Thyroid gland (tissue), 4 donors: Measurements from ENCODE around the gene GNAI2. TPM values are rescaled to one million over a fixed set of nuclear protein-coding genes. Genes with fewer than 3 reads are reported as not detected.

ENCODE experiments used
- DNase-seq, 2 donors: peaks; one replicate each; pipeline ENCODE4 v3.0.0-alpha.2; 2019
- H3K27ac ChIP-seq, 3 donors: fragments of 200-600 bp; sonication (generic); 1 replicate in 2 of 3; 2 replicates in 1 of 3; pipeline ENCODE4 v1.5.1; 2016 to 2019; ENCODE audit warnings: mild to moderate bottlenecking in 1 of 3, moderate library complexity in 1 of 3
- H3K27me3 ChIP-seq: fragments of 200-600 bp; sonication (generic); one replicate; pipeline ENCODE4 v1.5.1; 2019
- H3K36me3 ChIP-seq, 2 donors: fragments of 200-600 bp; sonication (generic); one replicate each; pipeline ENCODE4 v1.5.1; 2016 to 2019
- H3K4me1 ChIP-seq, 2 donors: fragments of 200-600 bp; sonication (generic); one replicate each; pipeline ENCODE4 v1.5.1; 2017 to 2019
- H3K4me3 ChIP-seq, 3 donors: fragments of 200-600 bp; sonication (generic); replicated peaks in 1 of 3; 1 replicate in 2 of 3; 2 replicates in 1 of 3; pipeline ENCODE4 v1.5.1; 2016; ENCODE audit warnings: mild to moderate bottlenecking in 1 of 3
- H3K9me3 ChIP-seq: fragments of 200-600 bp; sonication (generic); one replicate; pipeline ENCODE4 v1.5.1; 2017
- POLR2A ChIP-seq, 2 donors: fragments of 450-650 bp; IDR thresholded peaks; one replicate each; pipeline ENCODE4 v1.6.1; 2017; ENCODE audit warnings: antibody characterized with exemption in 2 of 2, mild to moderate bottlenecking in 2 of 2, moderate library complexity in 1 of 2
- WGBS, 2 donors: methylation state at CpG; one replicate each; pipeline ENCODE4 v1.1.5; 2017; 5-methylcytosine and 5-hydroxymethylcytosine counted together
- intact Hi-C: fragments of 100-400 bp; cut with DNase I; formaldehyde crosslinking; loops from one replicate; pipeline ENCODE4 v1.15.1; 2023
- total RNA-seq, 4 donors: library from RNA; depleted of rRNA; stranded (reverse); fragments of >200 nt; gene quantifications; one replicate each; pipeline ENCODE4 v1.2.3, GENCODE V29; 2016
- TF ChIP-seq, protein P1 (sequence below), 6 experiments: fragments of 200-600 bp in 3 of 6; fragments of 450-650 bp in 3 of 6; sonication (generic) in 3 of 6; IDR thresholded peaks; one replicate each; pipeline ENCODE4 v1.5.1; 2016 to 2019; ENCODE audit warnings: antibody characterized with exemption in 6 of 6, mild to moderate bottlenecking in 2 of 6, inconsistent platforms in 1 of 6, moderate library complexity in 1 of 6

GNAI2 gene
- total RNA-seq, 4 donors from 2014 or later, result 111 to 171 (median 142) TPM

DNA sequence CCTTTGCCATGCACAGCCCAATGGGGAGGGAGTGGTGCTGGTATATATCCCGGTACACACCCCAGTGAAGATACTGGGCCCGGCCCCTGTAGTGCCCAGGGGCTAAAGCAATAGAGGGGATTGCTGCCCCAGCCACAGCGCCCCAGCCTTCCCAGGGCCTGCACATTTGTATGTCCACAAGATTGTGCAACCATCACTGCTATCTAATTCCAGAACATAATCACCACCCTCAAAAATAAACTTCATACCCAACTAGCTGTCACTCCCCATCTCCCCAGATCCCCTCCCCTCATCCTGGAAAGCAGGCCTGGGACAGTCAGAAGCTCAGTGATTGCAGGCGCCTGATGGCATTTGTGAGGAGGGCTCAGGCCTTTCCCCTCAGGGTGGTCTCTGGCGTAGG lies 13.5 kb downstream of the GNAI2 start:
- WGBS, 2 donors, result 85 to 89% methylated on average over 4 to 5 of the region's 5 CpGs
- intact Hi-C loops, result no loop called here
- Histone ChIP-seq H3K27ac (peak overlapping the region in 2 of 3 donors; percentile 58 to 86), H3K9me3 (no peaks in the 10 kb centered on the region), H3K4me1 (peaks cover 38 to 74% of the 10 kb centered on the region in 2 donors), H3K36me3 (peaks cover 12 to 15% of the 10 kb centered on the region in 2 donors), H3K4me3 (no peak overlapping the region), H3K27me3 (no peaks in the 10 kb centered on the region)
- no peak for DNase-seq
- TF ChIP-seq, protein P1, sequence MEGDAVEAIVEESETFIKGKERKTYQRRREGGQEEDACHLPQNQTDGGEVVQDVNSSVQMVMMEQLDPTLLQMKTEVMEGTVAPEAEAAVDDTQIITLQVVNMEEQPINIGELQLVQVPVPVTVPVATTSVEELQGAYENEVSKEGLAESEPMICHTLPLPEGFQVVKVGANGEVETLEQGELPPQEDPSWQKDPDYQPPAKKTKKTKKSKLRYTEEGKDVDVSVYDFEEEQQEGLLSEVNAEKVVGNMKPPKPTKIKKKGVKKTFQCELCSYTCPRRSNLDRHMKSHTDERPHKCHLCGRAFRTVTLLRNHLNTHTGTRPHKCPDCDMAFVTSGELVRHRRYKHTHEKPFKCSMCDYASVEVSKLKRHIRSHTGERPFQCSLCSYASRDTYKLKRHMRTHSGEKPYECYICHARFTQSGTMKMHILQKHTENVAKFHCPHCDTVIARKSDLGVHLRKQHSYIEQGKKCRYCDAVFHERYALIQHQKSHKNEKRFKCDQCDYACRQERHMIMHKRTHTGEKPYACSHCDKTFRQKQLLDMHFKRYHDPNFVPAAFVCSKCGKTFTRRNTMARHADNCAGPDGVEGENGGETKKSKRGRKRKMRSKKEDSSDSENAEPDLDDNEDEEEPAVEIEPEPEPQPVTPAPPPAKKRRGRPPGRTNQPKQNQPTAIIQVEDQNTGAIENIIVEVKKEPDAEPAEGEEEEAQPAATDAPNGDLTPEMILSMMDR (IDR thresholded peaks at IDR 0.05), result no peak
- TF ChIP-seq POLR2A (IDR thresholded peaks at IDR 0.05), result no peak

DNA sequence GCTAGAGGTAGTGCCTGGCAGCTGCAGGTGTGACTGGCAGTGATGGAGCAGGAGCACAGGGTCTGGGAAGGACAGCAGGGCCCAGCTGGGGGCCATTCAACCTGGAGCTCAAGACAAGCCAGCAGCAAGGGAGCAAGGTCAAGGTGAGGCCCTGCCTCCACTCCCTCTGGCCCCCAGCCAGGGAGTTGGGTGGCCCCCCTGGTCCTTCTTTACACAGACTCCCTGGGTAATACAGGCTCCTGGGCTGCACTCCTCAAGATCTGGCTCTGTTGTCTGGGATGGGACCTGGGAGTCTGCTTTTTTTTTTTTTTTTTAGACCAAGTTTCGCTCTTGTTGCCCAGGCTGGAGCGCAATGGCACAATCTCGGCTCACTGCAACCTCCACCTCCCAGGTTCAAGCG lies 14.5 kb downstream of the GNAI2 start:
- DNase-seq, result no peak
- Histone ChIP-seq H3K27me3 (no peaks in the 10 kb centered on the region), H3K27ac (peak overlapping the region in 2 of 3 donors; percentile 58 to 86), H3K36me3 (peaks cover 15 to 16% of the 10 kb centered on the region in 2 donors), H3K9me3 (no peaks in the 10 kb centered on the region), H3K4me1 (peaks cover 35 to 76% of the 10 kb centered on the region in 2 donors), H3K4me3 (no peak overlapping the region)
- TF ChIP-seq, protein P1 (IDR thresholded peaks at IDR 0.05), result no peak
- no peak for TF ChIP-seq POLR2A (IDR thresholded peaks at IDR 0.05)
- intact Hi-C loops, result no loop called here
- 84 to 90% methylated on average over 4 of the region's 4 CpGs for WGBS, 2 donors

DNA sequence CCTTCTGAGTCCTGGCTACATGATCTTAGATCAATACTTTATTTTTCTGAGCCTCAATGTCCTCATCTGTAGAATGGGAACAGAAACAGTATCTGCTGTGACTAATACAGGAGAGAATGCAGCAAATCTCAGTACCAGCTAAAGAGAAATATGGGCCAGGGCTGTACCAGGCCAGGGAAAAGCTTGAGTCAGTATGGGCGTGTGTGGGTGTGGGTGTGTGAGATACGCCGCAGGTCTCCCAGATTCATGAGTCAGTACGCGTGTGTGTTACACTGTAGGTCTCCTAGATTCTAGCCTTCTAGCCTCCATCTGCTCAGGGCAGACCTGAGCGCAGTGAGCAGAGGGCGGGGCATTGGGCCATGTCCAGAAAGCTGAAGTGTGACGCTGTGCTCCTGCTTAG lies 15.2 kb downstream of the GNAI2 start:
- intact Hi-C loops, result no loop called here
- no peak for TF ChIP-seq POLR2A (IDR thresholded peaks at IDR 0.05)
- TF ChIP-seq, protein P1 (IDR thresholded peaks at IDR 0.05), result no peak
- Histone ChIP-seq H3K4me1 (peaks cover 29 to 70% of the 10 kb centered on the region in 2 donors), H3K4me3 (no peak overlapping the region), H3K9me3 (no peaks in the 10 kb centered on the region), H3K36me3 (peaks cover 17 to 18% of the 10 kb centered on the region in 2 donors), H3K27me3 (no peaks in the 10 kb centered on the region), H3K27ac (peak overlapping the region in 1 of 3 donors; percentile 86)
- WGBS, 2 donors, result 93% methylated on average over 8 of the region's 8 CpGs
- no peak for DNase-seq

DNA sequence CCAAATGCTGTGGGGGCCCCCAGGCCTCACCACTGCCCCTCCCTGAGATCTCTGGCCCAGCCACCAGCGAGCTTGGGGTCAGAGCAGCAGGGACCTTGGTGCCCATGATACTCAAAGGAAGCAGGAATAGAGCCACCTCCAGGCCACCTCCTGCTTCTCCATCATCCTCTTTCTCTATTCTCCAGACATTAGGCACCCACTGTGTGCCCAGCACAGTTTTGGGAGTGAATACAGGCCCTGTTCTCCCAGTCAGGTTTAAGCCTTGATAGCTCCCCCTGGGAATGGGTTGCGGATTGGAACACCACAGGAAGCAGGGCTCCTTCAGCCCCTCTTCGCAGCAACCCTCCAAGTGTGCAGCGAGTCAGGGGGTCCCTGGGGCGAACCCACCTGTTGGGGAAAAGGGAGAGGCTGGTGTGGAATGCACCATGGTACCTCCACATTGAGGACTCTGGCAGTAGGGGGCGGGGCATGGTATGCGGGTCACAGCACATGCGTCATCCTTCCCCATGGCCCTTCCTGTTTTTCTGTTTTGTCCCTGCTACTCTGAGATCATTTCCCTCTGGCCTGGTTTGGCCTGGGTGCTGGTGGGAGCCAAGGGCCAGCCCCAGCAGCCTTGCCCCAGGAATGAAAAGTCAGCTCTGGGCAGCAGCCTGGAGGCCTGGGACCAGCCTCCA lies 18.7 kb downstream of the GNAI2 start:
- DNase-seq, result peak; percentile 42 to 47
- Histone ChIP-seq H3K27me3 (no peaks in the 10 kb centered on the region), H3K36me3 (peaks cover 38 to 42% of the 10 kb centered on the region in 2 donors), H3K27ac (peak overlapping the region; percentile 62 to 89 (median 81)), H3K4me1 (peaks cover 17 to 40% of the 10 kb centered on the region in 2 donors), H3K9me3 (no peaks in the 10 kb centered on the region), H3K4me3 (no peak overlapping the region)
- intact Hi-C loops, result no loop called here
- 71 to 74% methylated on average over 7 to 8 of the region's 8 CpGs for WGBS, 2 donors
- TF ChIP-seq, protein P1 (IDR thresholded peaks at IDR 0.05), result no peak
- peak in 1 of 2 donors; percentile 36 for TF ChIP-seq POLR2A (IDR thresholded peaks at IDR 0.05)

DNA sequence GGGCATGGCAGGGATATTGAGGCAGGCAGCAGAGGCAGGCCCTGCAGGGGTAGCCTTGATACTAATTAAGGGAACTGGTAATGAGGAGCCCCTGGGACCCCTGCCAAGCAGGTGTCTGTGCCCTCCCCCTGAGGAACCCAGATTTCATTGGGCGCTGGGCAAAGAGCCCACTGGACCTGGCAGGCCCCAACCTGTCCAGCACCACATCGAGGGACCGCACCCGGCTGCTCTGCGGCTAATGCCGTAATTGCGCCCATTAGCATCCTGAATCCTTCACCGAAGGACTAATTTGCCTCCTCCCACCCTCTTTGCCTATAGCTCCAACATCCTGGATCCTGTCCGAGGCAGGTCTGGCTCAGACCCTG lies 19.2 kb downstream of the GNAI2 start:
- DNase-seq, result no peak
- H3K4me3 ChIP-seq, result no peak overlapping the region
- no peak for TF ChIP-seq POLR2A (IDR thresholded peaks at IDR 0.05)
- TF ChIP-seq, protein P1 (IDR thresholded peaks at IDR 0.05), result no peak
- WGBS, 2 donors, result 78 to 92% methylated on average over 9 of the region's 9 CpGs
- H3K36me3 ChIP-seq, result peaks cover 38 to 42% of the 10 kb centered on the region in 2 donors
- intact Hi-C loops, result no loop called here
- peaks cover 15 to 37% of the 10 kb centered on the region in 2 donors for H3K4me1 ChIP-seq
- no peaks in the 10 kb centered on the region for H3K27me3 ChIP-seq
- H3K27ac ChIP-seq, result peak overlapping the region; percentile 30 to 89 (median 81)
- no peaks in the 10 kb centered on the region for H3K9me3 ChIP-seq
